ENCODE results near the gene KLHDC10. TPM values are rescaled to one million over a fixed set of nuclear protein-coding genes. Genes with fewer than 3 reads are reported as not detected.
"Not testable (repeated sequence)": the region's sequence is repeated elsewhere in the genome, so short reads cannot be mapped to it uniquely, and the experiment has no call there.

Gene KLHDC10
- total and polyA plus RNA-seq, 2 donors (not counting 3 experiments of a cell fraction or from before 2014, with no cell fraction given): 14.9 to 31.3 TPM

GRCh38 chr7:130145424-130146100 lies 75.2 kb downstream of the KLHDC10 start:
- FAIRE-seq (no peak), DNase-seq (ENCODE audit: low read depth, low spot score) (no peak)
- intact Hi-C loops (cut with micrococcal nuclease) (no loop called here), dilution Hi-C loops (cut with MboI; ENCODE audit: extremely low pct_ligation_motif_present, low sequenced_read_pairs) (no loop called here)
- ChIA-PET POLR2A (no interaction called here), CTCF (no interaction called here)
- Histone ChIP-seq H2AFZ (ENCODE audit: low read depth, low read length) (no peak overlapping the region), H3K4me2 (ENCODE audit: insufficient read depth, low read length) (no peak overlapping the region), H3K27ac (ENCODE audit: insufficient read depth, low read depth, low read length) (no peak overlapping the region), H3K9me1 (replicated peaks; ENCODE audit: control insufficient read depth, extremely low read depth, insufficient read depth, low read length) (no peaks in the 10 kb centered on the region), H3K79me2 (ENCODE audit: control insufficient read depth, insufficient read depth, low read length) (no peaks in the 10 kb centered on the region), H3K4me1 (ENCODE audit: control insufficient read depth, extremely low read depth, insufficient read depth, low read length) (peaks cover 6% of the 10 kb centered on the region), H3K9me3 (replicated peaks; ENCODE audit: control insufficient read depth, insufficient read depth, low read length) (no peaks in the 10 kb centered on the region), H3K9ac (replicated peaks; ENCODE audit: extremely low read depth, insufficient read depth, low read length) (no peak overlapping the region), H4K20me1 (replicated peaks; ENCODE audit: control insufficient read depth, extremely low read depth, insufficient read depth, low read length) (no peaks in the 10 kb centered on the region), H3K4me3 (replicated peaks in 1 of 3; ENCODE audit: insufficient read depth in 1 of 3, low read depth in 1 of 3, low read length in 3 of 3) (no peak overlapping the region), H3K36me3 (ENCODE audit: control insufficient read depth in 2 of 2, extremely low read depth in 1 of 2, insufficient read depth in 2 of 2, low read length in 2 of 2) (no peaks in the 10 kb centered on the region), H3K27me3 (ENCODE audit: control insufficient read depth in 2 of 2, insufficient read depth in 2 of 2, low read length in 2 of 2) (no peaks in the 10 kb centered on the region)
- BruUV-seq (replicated peaks): no TSS peak
- TF ChIP-seq POLR2A (IDR thresholded peaks at IDR 0.05; ENCODE audit: low read depth, low read length): no peak
- TF ChIP-seq MAX (IDR thresholded peaks at IDR 0.05; ENCODE audit: insufficient read depth, insufficient read length): no peak
- TF ChIP-seq POLR2AphosphoS5 (IDR thresholded peaks at IDR 0.05; ENCODE audit: insufficient read depth, low read depth, low read length): no peak
- no peak for TF ChIP-seq EZH2 (IDR thresholded peaks at IDR 0.05; ENCODE audit: borderline replicate concordance, low read depth, low read length, severe bottlenecking)
- no peak for TF ChIP-seq FOS (IDR thresholded peaks at IDR 0.05; ENCODE audit: borderline replicate concordance, insufficient read depth, low read length)

- H3K36me3 ChIP-seq (ENCODE audit: control insufficient read depth in 2 of 2, extremely low read depth in 1 of 2, insufficient read depth in 2 of 2, low read length in 2 of 2); H3K79me2 ChIP-seq (ENCODE audit: control insufficient read depth, insufficient read depth, low read length); DNase-seq (ENCODE audit: low read depth, low spot score); FAIRE-seq; H3K27me3 ChIP-seq (ENCODE audit: control insufficient read depth in 2 of 2, insufficient read depth in 2 of 2, low read length in 2 of 2); H3K4me1 ChIP-seq (ENCODE audit: control insufficient read depth, extremely low read depth, insufficient read depth, low read length); BruUV-seq (replicated peaks); H3K9me3 ChIP-seq (replicated peaks; ENCODE audit: control insufficient read depth, insufficient read depth, low read length); H3K4me2 ChIP-seq (ENCODE audit: insufficient read depth, low read length); H2AFZ ChIP-seq (ENCODE audit: low read depth, low read length); H3K9ac ChIP-seq (replicated peaks; ENCODE audit: extremely low read depth, insufficient read depth, low read length); intact Hi-C loops (cut with micrococcal nuclease); POLR2A ChIA-PET; H3K9me1 ChIP-seq (replicated peaks; ENCODE audit: control insufficient read depth, extremely low read depth, insufficient read depth, low read length); H3K27ac ChIP-seq (ENCODE audit: insufficient read depth, low read depth, low read length); H4K20me1 ChIP-seq (replicated peaks; ENCODE audit: control insufficient read depth, extremely low read depth, insufficient read depth, low read length); dilution Hi-C loops (cut with MboI; ENCODE audit: extremely low pct_ligation_motif_present, low sequenced_read_pairs); H3K4me3 ChIP-seq (replicated peaks in 1 of 3; ENCODE audit: insufficient read depth in 1 of 3, low read depth in 1 of 3, low read length in 3 of 3): not testable (repeated sequence)
- CTCF ChIA-PET: interaction anchor here (0.7 kb wide), 1 partner anchor 915 kb away, joined by 3 read pairs; no protein-coding TSS in a partner anchor
Measured at GRCh38 chr7:130146142-130146541, 75.8 kb downstream of the KLHDC10 start.

Measured in endothelial cell of umbilical vein (primary cell).